Measurements from ENCODE around the gene TIPRL. TPM values are rescaled to one million over a fixed set of nuclear protein-coding genes. Genes with fewer than 3 reads are reported as not detected.

Gene TIPRL
- total RNA-seq, 2 donors from 2014 or later, result 29.3 to 30.9 TPM

- no peaks in the 10 kb centered on the region for H3K9me3 ChIP-seq (ENCODE audit: control insufficient read depth, low read length)
- H3K27ac ChIP-seq (ENCODE audit: low read depth, low read length), result no peak overlapping the region
- Mint-ChIP-seq H3K9me3 (no peaks in the 10 kb centered on the region), H3K36me3 (ENCODE audit: low read depth) (peaks cover 36% of the 10 kb centered on the region), H3K4me3 (no peak overlapping the region), H3K27me3 (ENCODE audit: insufficient read depth) (no peaks in the 10 kb centered on the region), H3K27ac (no peak overlapping the region), H3K4me1 (peaks cover 20% of the 10 kb centered on the region)
- H3K36me3 ChIP-seq (ENCODE audit: control insufficient read depth, insufficient read depth, low read length), result peaks cover 38% of the 10 kb centered on the region
- no peak overlapping the region for H3K4me3 ChIP-seq (ENCODE audit: low read length)
- no peaks in the 10 kb centered on the region for H3K4me1 ChIP-seq (ENCODE audit: control insufficient read depth, insufficient read depth, low read length)
- no peak for DNase-seq
- H3K27me3 ChIP-seq (ENCODE audit: control insufficient read depth, insufficient read depth, low read length, poor library complexity, severe bottlenecking), result no peaks in the 10 kb centered on the region
- 97 to 100% methylated on average over 3 to 4 of the region's 4 CpGs for WGBS, 2 experiments (ENCODE audit: insufficient coverage in 1 of 2, insufficient read length in 1 of 2)
- no peak overlapping the region for H3K9ac ChIP-seq (ENCODE audit: extremely low read depth, low read length, poor library complexity, severe bottlenecking)
- no peak for TF ChIP-seq CTCF (conservative IDR thresholded peaks at IDR 0.05)
These were observed 51.1 kb downstream of the TIPRL start for GRCh38 chr1:168229893-168230292.

- Mint-ChIP-seq H3K27me3 (ENCODE audit: insufficient read depth) (no peaks in the 10 kb centered on the region), H3K9me3 (no peaks in the 10 kb centered on the region), H3K4me1 (peaks cover 20% of the 10 kb centered on the region), H3K4me3 (no peak overlapping the region), H3K36me3 (ENCODE audit: low read depth) (peaks cover 39% of the 10 kb centered on the region), H3K27ac (peak overlapping the region; percentile 22)
- Histone ChIP-seq H3K27ac (ENCODE audit: low read depth, low read length) (no peak overlapping the region), H3K9me3 (ENCODE audit: control insufficient read depth, low read length) (no peaks in the 10 kb centered on the region), H3K9ac (ENCODE audit: extremely low read depth, low read length, poor library complexity, severe bottlenecking) (no peak overlapping the region), H3K36me3 (ENCODE audit: control insufficient read depth, insufficient read depth, low read length) (peaks cover 45% of the 10 kb centered on the region), H3K4me3 (ENCODE audit: low read length) (no peak overlapping the region), H3K27me3 (ENCODE audit: control insufficient read depth, insufficient read depth, low read length, poor library complexity, severe bottlenecking) (no peaks in the 10 kb centered on the region), H3K4me1 (ENCODE audit: control insufficient read depth, insufficient read depth, low read length) (no peaks in the 10 kb centered on the region)
- WGBS, 2 experiments (ENCODE audit: insufficient coverage in 1 of 2, insufficient read length in 1 of 2), result 93 to 98% methylated on average over 2 to 3 of the region's 3 CpGs
- TF ChIP-seq CTCF (conservative IDR thresholded peaks at IDR 0.05), result no peak
- no peak for DNase-seq
These were observed 51.9 kb downstream of the TIPRL start for GRCh38 chr1:168230709-168231108.

GRCh38 chr1:168234846-168235547 lies 56.2 kb downstream of the TIPRL start:
- Histone ChIP-seq H3K36me3 (ENCODE audit: control insufficient read depth, insufficient read depth, low read length) (peaks cover 72% of the 10 kb centered on the region), H3K27me3 (ENCODE audit: control insufficient read depth, insufficient read depth, low read length, poor library complexity, severe bottlenecking) (no peaks in the 10 kb centered on the region), H3K9me3 (ENCODE audit: control insufficient read depth, low read length) (no peaks in the 10 kb centered on the region), H3K4me3 (ENCODE audit: low read length) (no peak overlapping the region), H3K4me1 (ENCODE audit: control insufficient read depth, insufficient read depth, low read length) (no peaks in the 10 kb centered on the region), H3K27ac (ENCODE audit: low read depth, low read length) (no peak overlapping the region), H3K9ac (ENCODE audit: extremely low read depth, low read length, poor library complexity, severe bottlenecking) (no peak overlapping the region)
- Mint-ChIP-seq H3K9me3 (no peaks in the 10 kb centered on the region), H3K36me3 (ENCODE audit: low read depth) (peaks cover 59% of the 10 kb centered on the region), H3K4me1 (peaks cover 10% of the 10 kb centered on the region), H3K27me3 (ENCODE audit: insufficient read depth) (no peaks in the 10 kb centered on the region), H3K27ac (no peak overlapping the region), H3K4me3 (no peak overlapping the region)
- peak; percentile 88 for TF ChIP-seq CTCF (conservative IDR thresholded peaks at IDR 0.05)
- WGBS, 2 experiments (ENCODE audit: insufficient coverage in 1 of 2, insufficient read length in 1 of 2), result 92 to 100% methylated on average over 4 to 8 of the region's 8 CpGs
- peak; percentile 80 for DNase-seq

All from endodermal cell (in vitro differentiated cells).